OCI-LY3 (cell line): ENCODE results near the gene ELFN2.

ENCODE experiments used
- H2AFZ ChIP-seq: fragments of 200-600, 300-600 bp; shearing (Covaris generic); 2 replicates; pipeline ENCODE4 v1.6.0; 2014; ENCODE audit warnings: antibody characterized with exemption, low read depth, low read length
- H3K27ac ChIP-seq: fragments of 200-600, 300-600 bp; sonication (generic); 2 replicates; pipeline ENCODE4 v1.5.1; 2014; ENCODE audit warnings: mild to moderate bottlenecking, low read length, moderate library complexity, mixed read lengths
- H3K27me3 ChIP-seq: fragments of 200-600, 300-600 bp; sonication (generic); 2 replicates; pipeline ENCODE4 v1.6.1; 2014; ENCODE audit warnings: low read depth, low read length, mixed read lengths
- H3K36me3 ChIP-seq: fragments of 200-600, 300-600 bp; sonication (generic); replicated peaks from 2 replicates; pipeline ENCODE3; 2014; ENCODE audit warnings: low read depth, low read length, mixed read lengths
- H3K4me1 ChIP-seq: fragments of 300-600, 200-600 bp; sonication (generic); 2 replicates; pipeline ENCODE4 v1.6.1; 2014; ENCODE audit warnings: low read length, mixed read lengths
- H3K4me2 ChIP-seq: fragments of 200-600, 300-600 bp; sonication (generic); 2 replicates; pipeline ENCODE4 v1.6.1; 2014; ENCODE audit warnings: low read length, mixed read lengths
- H3K4me3 ChIP-seq: fragments of 300-600, 200-600 bp; sonication (generic); 2 replicates; pipeline ENCODE4 v1.5.1; 2014; ENCODE audit warnings: antibody characterized with exemption, mild to moderate bottlenecking, low read length, moderate library complexity
- H3K79me2 ChIP-seq: fragments of 300-600, 200-600 bp; shearing (Covaris generic); 2 replicates; pipeline ENCODE4 v1.6.1; 2014; ENCODE audit warnings: mild to moderate bottlenecking, low read length, mixed read lengths
- H3K9ac ChIP-seq: fragments of 300-600, 200-600 bp; shearing (Covaris generic); 2 replicates; pipeline ENCODE4 v1.6.0; 2014; ENCODE audit warnings: mild to moderate bottlenecking, low read length, moderate library complexity
- H3K9me3 ChIP-seq: fragments of 200-600, 300-600 bp; shearing (Covaris generic); 2 replicates; pipeline ENCODE4 v1.6.1; 2014; ENCODE audit warnings: low read length, mixed read lengths; ENCODE audit not compliant: insufficient read depth
- H4K20me1 ChIP-seq: fragments of 200-600, 300-600 bp; sonication (generic); 2 replicates; pipeline ENCODE4 v1.6.1; 2016; ENCODE audit warnings: low read length, mixed read lengths; ENCODE audit not compliant: insufficient read depth
- CTCF ChIP-seq: fragments of 200-600, 300-600 bp; sonication (generic); IDR thresholded peaks from 2 replicates; pipeline ENCODE4 v1.5.1; 2014; ENCODE audit warnings: antibody characterized with exemption, low read length, low read depth
- EZH2phosphoT487 ChIP-seq: fragments of 200-600 bp; shearing (Covaris generic); IDR thresholded peaks from 2 replicates; pipeline ENCODE4 v1.6.1; 2018; ENCODE audit warnings: antibody characterized with exemption, mixed run types, low read depth

The ELFN2 gene

DNA sequence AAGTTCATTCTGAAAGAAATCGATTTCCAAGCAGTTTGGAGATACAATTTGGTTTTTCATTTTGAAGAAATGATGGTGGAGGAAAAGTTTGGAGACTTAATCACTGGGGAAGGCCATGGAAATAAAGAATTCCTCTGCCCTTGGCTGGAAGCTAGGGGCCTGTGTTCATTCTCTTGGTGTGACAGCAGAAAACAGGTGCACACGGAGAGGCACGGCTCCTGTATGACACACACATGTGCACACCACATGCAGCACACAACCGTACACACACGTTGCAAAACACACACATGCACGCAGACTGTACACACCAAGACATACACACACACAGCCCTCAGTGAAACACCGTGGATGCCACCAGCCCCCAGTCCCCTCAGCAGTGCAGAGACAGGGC lies 80.8 kb downstream of the ELFN2 start:
- Histone ChIP-seq H3K27me3 (peaks cover 17% of the 10 kb centered on the region), H3K9me3 (no peaks in the 10 kb centered on the region), H3K79me2 (no peaks in the 10 kb centered on the region), H3K36me3 (no peaks in the 10 kb centered on the region), H3K4me1 (peaks cover 5% of the 10 kb centered on the region), H3K4me3 (no peak overlapping the region), H4K20me1 (no peaks in the 10 kb centered on the region), H3K9ac (no peak overlapping the region), H3K4me2 (no peak overlapping the region), H3K27ac (no peak overlapping the region), H2AFZ (no peak overlapping the region)
- TF ChIP-seq CTCF = no peak

GRCh38 chr22:37345863-37346504 lies 81.3 kb downstream of the ELFN2 start:
- Histone ChIP-seq H3K4me1 (peaks cover 8% of the 10 kb centered on the region), H3K4me3 (no peak overlapping the region), H3K4me2 (no peak overlapping the region), H3K9ac (no peak overlapping the region), H3K27me3 (peaks cover 20% of the 10 kb centered on the region), H3K9me3 (no peaks in the 10 kb centered on the region), H3K27ac (no peak overlapping the region), H2AFZ (no peak overlapping the region), H3K79me2 (no peaks in the 10 kb centered on the region), H3K36me3 (no peaks in the 10 kb centered on the region), H4K20me1 (no peaks in the 10 kb centered on the region)
- no peak for TF ChIP-seq CTCF
- no peak for TF ChIP-seq EZH2phosphoT487

GRCh38 chr22:37344735-37345449 lies 82.4 kb downstream of the ELFN2 start:
- TF ChIP-seq EZH2phosphoT487 (no peak), CTCF (no peak)
- no peaks in the 10 kb centered on the region for H3K9me3 ChIP-seq
- H3K4me3 ChIP-seq = no peak overlapping the region
- H3K9ac ChIP-seq = no peak overlapping the region
- peaks cover 31% of the 10 kb centered on the region for H3K27me3 ChIP-seq
- H3K79me2 ChIP-seq = no peaks in the 10 kb centered on the region
- H2AFZ ChIP-seq = no peak overlapping the region
- H3K4me1 ChIP-seq = peaks cover 8% of the 10 kb centered on the region
- H3K27ac ChIP-seq = no peak overlapping the region
- H3K4me2 ChIP-seq = no peak overlapping the region
- H3K36me3 ChIP-seq = no peaks in the 10 kb centered on the region
- H4K20me1 ChIP-seq = no peaks in the 10 kb centered on the region

DNA sequence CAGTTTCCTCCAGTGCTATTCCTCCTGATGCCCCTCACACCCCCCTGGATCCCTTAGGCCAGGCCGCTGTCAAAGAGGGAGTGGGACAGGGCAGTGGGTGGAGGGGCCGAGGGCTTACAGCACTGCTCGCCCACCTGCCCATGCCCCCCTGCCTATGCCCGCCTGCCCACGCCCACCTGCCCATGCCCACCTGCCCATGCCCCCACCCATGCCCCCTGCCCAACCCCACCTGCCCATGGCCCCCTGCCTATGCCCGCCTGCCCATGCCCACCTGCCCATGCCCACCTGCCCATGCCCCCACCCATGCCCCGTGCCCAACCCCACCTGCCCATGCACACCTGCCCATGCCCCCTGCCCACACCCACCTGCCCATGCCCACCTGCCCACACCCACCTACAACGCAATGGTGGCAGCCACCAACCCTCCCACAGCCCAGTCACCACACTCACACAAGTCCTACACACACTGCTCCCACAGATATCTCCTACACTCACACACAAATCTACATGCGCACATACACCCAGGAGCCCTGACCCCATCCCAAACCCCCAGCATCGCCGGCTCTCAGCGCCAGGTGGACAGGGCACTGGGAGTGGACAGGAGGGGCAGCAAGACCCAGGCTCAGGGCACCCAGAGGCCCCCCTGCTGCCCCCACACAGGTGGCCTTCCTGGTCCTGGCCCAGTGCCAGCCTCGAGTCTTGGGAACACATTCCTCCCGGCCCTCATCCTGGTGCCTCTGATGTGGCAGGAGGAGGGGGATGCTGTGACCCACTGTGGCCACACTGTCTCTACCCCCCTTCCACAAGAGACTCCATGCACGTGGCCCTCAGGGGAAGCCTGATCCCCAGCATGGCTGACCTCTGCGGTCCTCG lies 83.2 kb downstream of the ELFN2 start:
- Histone ChIP-seq H3K79me2 (no peaks in the 10 kb centered on the region), H3K36me3 (no peaks in the 10 kb centered on the region), H4K20me1 (no peaks in the 10 kb centered on the region), H2AFZ (no peak overlapping the region), H3K4me3 (no peak overlapping the region), H3K27me3 (peaks cover 32% of the 10 kb centered on the region), H3K9me3 (no peaks in the 10 kb centered on the region), H3K27ac (no peak overlapping the region), H3K4me1 (peaks cover 8% of the 10 kb centered on the region), H3K4me2 (no peak overlapping the region), H3K9ac (no peak overlapping the region)
- TF ChIP-seq EZH2phosphoT487 (no peak), CTCF (no peak)
